OCI-LY3 (cell line): Measurements from ENCODE around the gene WWOX.
"Not testable (repeated sequence)": the region's sequence is repeated elsewhere in the genome, so short reads cannot be mapped to it uniquely, and the experiment has no call there.

ENCODE experiments used
- H2AFZ ChIP-seq: fragments of 200-600, 300-600 bp; shearing (Covaris generic); 2 replicates; pipeline ENCODE4 v1.6.0; 2014; ENCODE audit warnings: antibody characterized with exemption, low read depth, low read length
- H3K27ac ChIP-seq: fragments of 200-600, 300-600 bp; sonication (generic); 2 replicates; pipeline ENCODE4 v1.5.1; 2014; ENCODE audit warnings: mild to moderate bottlenecking, low read length, moderate library complexity, mixed read lengths
- H3K27me3 ChIP-seq: fragments of 200-600, 300-600 bp; sonication (generic); 2 replicates; pipeline ENCODE4 v1.6.1; 2014; ENCODE audit warnings: low read depth, low read length, mixed read lengths
- H3K36me3 ChIP-seq: fragments of 200-600, 300-600 bp; sonication (generic); replicated peaks from 2 replicates; pipeline ENCODE3; 2014; ENCODE audit warnings: low read depth, low read length, mixed read lengths
- H3K4me1 ChIP-seq: fragments of 300-600, 200-600 bp; sonication (generic); 2 replicates; pipeline ENCODE4 v1.6.1; 2014; ENCODE audit warnings: low read length, mixed read lengths
- H3K4me2 ChIP-seq: fragments of 200-600, 300-600 bp; sonication (generic); 2 replicates; pipeline ENCODE4 v1.6.1; 2014; ENCODE audit warnings: low read length, mixed read lengths
- H3K4me3 ChIP-seq: fragments of 300-600, 200-600 bp; sonication (generic); 2 replicates; pipeline ENCODE4 v1.5.1; 2014; ENCODE audit warnings: antibody characterized with exemption, mild to moderate bottlenecking, low read length, moderate library complexity
- H3K79me2 ChIP-seq: fragments of 300-600, 200-600 bp; shearing (Covaris generic); 2 replicates; pipeline ENCODE4 v1.6.1; 2014; ENCODE audit warnings: mild to moderate bottlenecking, low read length, mixed read lengths
- H3K9ac ChIP-seq: fragments of 300-600, 200-600 bp; shearing (Covaris generic); 2 replicates; pipeline ENCODE4 v1.6.0; 2014; ENCODE audit warnings: mild to moderate bottlenecking, low read length, moderate library complexity
- H3K9me3 ChIP-seq: fragments of 200-600, 300-600 bp; shearing (Covaris generic); 2 replicates; pipeline ENCODE4 v1.6.1; 2014; ENCODE audit warnings: low read length, mixed read lengths; ENCODE audit not compliant: insufficient read depth
- H4K20me1 ChIP-seq: fragments of 200-600, 300-600 bp; sonication (generic); 2 replicates; pipeline ENCODE4 v1.6.1; 2016; ENCODE audit warnings: low read length, mixed read lengths; ENCODE audit not compliant: insufficient read depth
- CTCF ChIP-seq: fragments of 200-600, 300-600 bp; sonication (generic); IDR thresholded peaks from 2 replicates; pipeline ENCODE4 v1.5.1; 2014; ENCODE audit warnings: antibody characterized with exemption, low read length, low read depth
- EZH2phosphoT487 ChIP-seq: fragments of 200-600 bp; shearing (Covaris generic); IDR thresholded peaks from 2 replicates; pipeline ENCODE4 v1.6.1; 2018; ENCODE audit warnings: antibody characterized with exemption, mixed run types, low read depth

WWOX gene

GRCh38 chr16:78597809-78598570, 498.5 kb downstream of the WWOX start:
- no peaks in the 10 kb centered on the region for H4K20me1 ChIP-seq

GRCh38 chr16:78599271-78599670, 499.8 kb downstream of the WWOX start:
- H4K20me1 ChIP-seq = no peaks in the 10 kb centered on the region
- no peak overlapping the region for H2AFZ ChIP-seq
- no peaks in the 10 kb centered on the region for H3K4me1 ChIP-seq
- no peak for TF ChIP-seq CTCF
- TF ChIP-seq EZH2phosphoT487 = no peak
- no peaks in the 10 kb centered on the region for H3K79me2 ChIP-seq
- H3K27ac ChIP-seq = no peak overlapping the region
- H3K4me2 ChIP-seq = no peak overlapping the region
- H3K9ac ChIP-seq = no peak overlapping the region
- no peaks in the 10 kb centered on the region for H3K36me3 ChIP-seq
- H3K4me3 ChIP-seq = no peak overlapping the region
- no peaks in the 10 kb centered on the region for H3K27me3 ChIP-seq
- no peaks in the 10 kb centered on the region for H3K9me3 ChIP-seq

More at GRCh38 chr16:78597809-78598570, 498.5 kb downstream of the WWOX start:
- H3K4me1 ChIP-seq = peaks cover 7% of the 10 kb centered on the region
- no peak overlapping the region for H3K4me3 ChIP-seq
- H3K27me3 ChIP-seq = no peaks in the 10 kb centered on the region
- H3K79me2 ChIP-seq = no peaks in the 10 kb centered on the region
- no peak overlapping the region for H2AFZ ChIP-seq
- H3K27ac ChIP-seq = no peak overlapping the region
- TF ChIP-seq EZH2phosphoT487 = no peak
- TF ChIP-seq CTCF = no peak
- no peaks in the 10 kb centered on the region for H3K9me3 ChIP-seq
- no peak overlapping the region for H3K9ac ChIP-seq
- H3K4me2 ChIP-seq = no peak overlapping the region
- H3K36me3 ChIP-seq = no peaks in the 10 kb centered on the region

- H4K20me1 ChIP-seq, H3K4me1 ChIP-seq, H3K36me3 ChIP-seq, H3K4me3 ChIP-seq, H3K4me2 ChIP-seq, H3K79me2 ChIP-seq, H3K9ac ChIP-seq, H3K27ac ChIP-seq, H3K27me3 ChIP-seq, H3K9me3 ChIP-seq, H2AFZ ChIP-seq: not testable (repeated sequence)
Measured at GRCh38 chr16:78604423-78605062, 505.1 kb downstream of the WWOX start.

GRCh38 chr16:78605548-78606101, 506.2 kb downstream of the WWOX start:
- Histone ChIP-seq H3K27me3 (no peaks in the 10 kb centered on the region), H3K4me1 (no peaks in the 10 kb centered on the region), H3K9ac (no peak overlapping the region), H3K9me3 (no peaks in the 10 kb centered on the region), H3K27ac (no peak overlapping the region), H2AFZ (no peak overlapping the region), H3K4me2 (no peak overlapping the region), H4K20me1 (no peaks in the 10 kb centered on the region), H3K79me2 (no peaks in the 10 kb centered on the region), H3K4me3 (no peak overlapping the region), H3K36me3 (no peaks in the 10 kb centered on the region)
- TF ChIP-seq CTCF = no peak
- no peak for TF ChIP-seq EZH2phosphoT487
